ENCODE measurements around the gene B3GNT3.
A peak's percentile ranks its signal among the peaks of the same experiment; 100 is the strongest.
"Not testable (repeated sequence)": the region's sequence is repeated elsewhere in the genome, so short reads cannot be mapped to it uniquely, and the experiment has no call there.

The B3GNT3 gene

DNA sequence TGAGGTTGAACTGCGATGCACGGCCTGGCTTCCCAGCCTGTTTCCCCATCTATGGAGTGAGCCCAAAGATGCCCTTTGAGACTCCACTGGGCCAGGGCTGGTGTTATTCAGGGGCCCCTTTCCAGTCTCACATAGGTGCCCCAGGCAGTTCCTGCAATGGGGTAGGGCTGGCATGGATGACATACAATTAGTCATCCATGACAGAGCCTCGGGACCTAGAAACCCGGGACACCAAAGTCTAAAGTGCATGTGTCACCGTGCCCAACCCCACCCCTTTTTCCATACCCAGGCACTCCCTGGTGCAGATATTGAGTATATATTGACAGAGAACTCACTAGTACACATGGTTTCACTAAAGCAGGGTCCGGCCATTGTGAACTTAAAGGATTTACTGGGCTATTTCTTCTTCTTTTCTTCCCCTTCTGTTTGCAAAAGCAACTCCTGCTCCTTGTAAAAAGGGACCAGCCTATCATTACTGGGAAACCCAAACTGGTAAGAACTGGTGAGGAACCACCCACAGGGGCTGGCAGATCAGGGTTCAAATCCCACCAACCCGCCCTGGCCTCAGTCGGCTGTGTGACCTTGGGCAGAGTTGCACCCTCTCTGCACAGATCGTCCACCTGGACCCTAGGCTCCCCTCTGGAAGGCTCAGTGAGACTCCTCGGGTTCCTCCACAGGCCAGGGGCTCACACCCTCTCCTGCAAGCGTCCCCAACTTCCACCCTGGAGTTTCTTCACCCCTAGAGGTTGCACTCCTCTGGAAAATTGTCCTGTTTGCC lies 2.7 kb downstream of the B3GNT3 start:
- peak; percentile 79 to 84 for DNase-seq

- DNase-seq, result not testable (repeated sequence)
Observed at GRCh38 chr19:17798599-17798998, 3.7 kb downstream of the B3GNT3 start.

DNA sequence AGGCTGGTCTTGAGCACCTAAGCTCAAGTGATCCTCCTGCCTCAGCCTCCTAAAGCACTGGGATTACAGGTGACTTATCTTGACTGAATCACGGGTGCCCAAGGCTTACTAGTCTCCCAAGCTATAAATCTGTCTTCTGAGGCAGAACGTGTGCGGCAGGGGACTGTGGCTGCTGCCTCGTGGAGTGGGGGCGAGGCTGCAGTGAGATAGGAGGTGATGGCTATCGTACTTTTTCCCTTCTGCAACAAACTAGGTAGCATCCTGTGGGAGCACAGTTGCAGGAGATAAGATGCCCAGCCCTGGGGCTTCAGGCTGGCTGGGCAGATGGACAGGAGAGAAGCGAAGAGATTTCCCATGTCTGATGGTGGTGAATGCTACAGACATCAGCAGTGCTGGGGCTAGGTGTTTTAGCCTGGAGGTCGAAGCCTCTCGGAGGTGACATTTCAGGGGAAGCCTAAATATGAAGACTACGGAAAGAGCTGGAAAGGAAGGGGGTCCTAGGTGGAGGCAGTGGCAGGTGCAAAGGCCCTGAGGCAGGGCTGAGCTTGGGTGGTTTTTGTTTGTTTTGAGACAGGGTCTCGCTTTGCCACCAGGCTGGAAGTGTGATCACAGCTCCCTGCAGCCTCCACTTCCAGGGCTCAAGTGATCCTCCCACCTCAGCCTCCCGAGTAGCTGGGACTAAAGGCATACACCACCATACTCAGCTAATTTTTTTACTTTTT lies 7.4 kb downstream of the B3GNT3 start:
- DNase-seq, result no peak

- DNase-seq, result no peak
Observed at GRCh38 chr19:17803264-17803896, 8.4 kb downstream of the B3GNT3 start.

GRCh38 chr19:17805427-17805826 lies 10.5 kb downstream of the B3GNT3 start:
- no peak for DNase-seq

DNA sequence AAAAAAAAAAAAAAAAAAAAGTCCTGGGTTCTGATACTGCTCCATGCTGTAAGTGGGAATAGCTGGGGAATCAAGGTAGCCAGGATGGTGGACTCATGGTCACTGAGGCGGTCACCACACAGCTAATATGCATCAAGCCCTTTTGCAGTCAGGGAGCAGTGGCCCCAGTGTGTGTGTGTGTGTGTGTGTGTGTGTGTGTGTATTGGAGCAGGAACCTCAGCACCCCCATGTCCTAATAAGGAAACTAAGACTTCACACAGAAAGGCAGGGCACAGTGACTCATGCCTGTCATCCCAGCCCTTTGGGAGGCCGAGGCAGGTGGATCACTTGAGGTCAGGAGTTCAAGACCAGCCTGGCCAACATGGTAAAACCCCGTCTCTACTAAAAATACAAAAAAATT lies 12.0 kb downstream of the B3GNT3 start:
- DNase-seq, result no peak

DNA sequence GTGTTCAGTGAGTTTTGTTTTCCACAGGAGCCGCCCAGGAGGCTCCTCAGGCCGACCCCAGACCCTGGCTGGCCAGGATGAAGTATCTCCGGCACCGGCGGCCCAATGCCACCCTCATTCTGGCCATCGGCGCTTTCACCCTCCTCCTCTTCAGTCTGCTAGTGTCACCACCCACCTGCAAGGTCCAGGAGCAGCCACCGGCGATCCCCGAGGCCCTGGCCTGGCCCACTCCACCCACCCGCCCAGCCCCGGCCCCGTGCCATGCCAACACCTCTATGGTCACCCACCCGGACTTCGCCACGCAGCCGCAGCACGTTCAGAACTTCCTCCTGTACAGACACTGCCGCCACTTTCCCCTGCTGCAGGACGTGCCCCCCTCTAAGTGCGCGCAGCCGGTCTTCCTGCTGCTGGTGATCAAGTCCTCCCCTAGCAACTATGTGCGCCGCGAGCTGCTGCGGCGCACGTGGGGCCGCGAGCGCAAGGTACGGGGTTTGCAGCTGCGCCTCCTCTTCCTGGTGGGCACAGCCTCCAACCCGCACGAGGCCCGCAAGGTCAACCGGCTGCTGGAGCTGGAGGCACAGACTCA lies 12.9 kb downstream of the B3GNT3 start:
- no peak for DNase-seq

GRCh38 chr19:17811103-17811502 lies 16.2 kb downstream of the B3GNT3 start:
- DNase-seq, result no peak

- DNase-seq, result no peak
Observed at GRCh38 chr19:17811681-17812080, 16.7 kb downstream of the B3GNT3 start.

GRCh38 chr19:17812099-17812498 lies 17.2 kb downstream of the B3GNT3 start:
- DNase-seq, result no peak

DNA sequence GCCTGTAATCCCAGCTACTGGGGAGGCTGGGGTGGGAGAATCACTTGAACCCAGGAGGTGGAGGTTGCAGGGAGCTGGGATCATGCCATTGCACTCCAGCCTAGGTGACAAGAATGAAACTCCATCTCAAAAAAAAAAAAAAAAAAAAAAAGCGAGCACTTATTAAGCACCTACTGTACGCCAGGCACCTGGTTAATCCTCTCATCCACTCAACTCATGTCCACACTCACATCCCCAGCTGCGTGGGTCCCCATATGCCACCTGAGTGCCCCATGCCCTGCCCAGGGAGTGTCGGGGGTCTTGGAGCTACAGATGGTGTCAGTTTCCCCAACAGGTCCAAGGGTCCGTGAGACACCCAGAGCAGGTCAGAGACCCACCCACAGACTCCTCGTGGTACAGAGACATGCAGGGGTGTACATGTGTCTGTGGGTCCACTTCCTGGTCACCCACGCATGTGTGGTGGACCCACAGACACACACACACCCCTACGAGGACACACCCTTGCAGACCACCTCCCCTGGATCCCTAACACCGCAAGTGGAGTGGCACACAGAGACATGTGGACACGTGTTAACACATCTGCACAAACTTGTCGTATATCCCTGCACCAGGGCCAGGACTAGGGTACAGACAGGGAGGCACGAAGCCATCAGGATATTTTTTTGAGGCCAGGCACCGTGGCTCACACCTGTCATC lies 22.9 kb downstream of the B3GNT3 start:
- no peak for DNase-seq

- DNase-seq, result no peak
Observed at GRCh38 chr19:17821190-17821589, 26.3 kb downstream of the B3GNT3 start, which contains the start of gene INSL3. Gene INSL3 (minus strand): TSS chr19:17821519. CDS start chr19:17821506, 13 bp downstream.

DNA sequence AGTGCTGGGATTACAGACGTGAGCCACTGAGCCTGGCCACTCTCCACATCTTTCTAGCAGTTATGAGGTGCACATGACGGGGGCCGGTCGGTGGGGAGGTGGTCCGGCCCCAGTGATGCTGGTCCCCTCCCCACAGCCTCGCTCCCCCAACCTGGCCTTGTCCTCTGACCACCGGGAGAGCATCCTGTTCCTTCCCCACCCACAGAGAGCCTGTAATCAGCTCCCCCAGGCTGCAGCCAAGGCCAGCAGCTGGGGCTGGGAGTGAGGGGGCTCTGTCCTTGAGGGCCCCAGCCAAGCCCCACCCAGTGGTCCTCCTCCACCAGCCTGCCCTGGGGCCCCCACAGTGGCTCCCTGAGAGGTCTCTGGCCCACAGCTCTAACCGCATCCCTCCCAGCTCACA lies 29.4 kb downstream of the B3GNT3 start:
- no peak for DNase-seq

DNA sequence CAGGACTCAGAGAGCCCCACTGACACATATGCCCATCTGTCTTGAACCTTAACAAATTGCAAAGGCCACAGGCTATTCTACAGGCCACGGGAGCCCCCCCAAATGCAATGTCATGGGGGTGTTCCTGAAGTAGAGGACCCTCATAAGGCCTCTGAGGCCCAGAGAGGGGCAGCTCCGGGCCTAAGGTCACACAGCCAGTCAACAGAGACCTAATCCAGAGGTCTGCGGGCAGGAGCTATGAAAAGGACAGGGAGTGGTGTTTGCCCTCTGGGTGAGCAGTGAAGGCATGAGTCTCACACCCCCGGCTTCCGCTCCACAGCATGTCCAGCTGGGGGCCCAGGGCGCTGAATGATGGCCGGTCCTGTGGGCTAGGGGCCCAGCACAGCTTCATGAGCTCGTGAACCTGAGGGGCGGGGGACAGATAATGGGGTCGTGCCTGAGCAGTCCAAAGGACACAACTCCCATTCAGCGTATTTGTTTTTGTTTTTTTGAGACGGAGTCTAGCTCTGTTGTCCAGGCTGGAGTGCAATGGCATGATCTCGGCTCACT lies 31.6 kb downstream of the B3GNT3 start:
- DNase-seq, result no peak

GRCh38 chr19:17829855-17830566 lies 35.1 kb downstream of the B3GNT3 start:
- no peak for DNase-seq

DNA sequence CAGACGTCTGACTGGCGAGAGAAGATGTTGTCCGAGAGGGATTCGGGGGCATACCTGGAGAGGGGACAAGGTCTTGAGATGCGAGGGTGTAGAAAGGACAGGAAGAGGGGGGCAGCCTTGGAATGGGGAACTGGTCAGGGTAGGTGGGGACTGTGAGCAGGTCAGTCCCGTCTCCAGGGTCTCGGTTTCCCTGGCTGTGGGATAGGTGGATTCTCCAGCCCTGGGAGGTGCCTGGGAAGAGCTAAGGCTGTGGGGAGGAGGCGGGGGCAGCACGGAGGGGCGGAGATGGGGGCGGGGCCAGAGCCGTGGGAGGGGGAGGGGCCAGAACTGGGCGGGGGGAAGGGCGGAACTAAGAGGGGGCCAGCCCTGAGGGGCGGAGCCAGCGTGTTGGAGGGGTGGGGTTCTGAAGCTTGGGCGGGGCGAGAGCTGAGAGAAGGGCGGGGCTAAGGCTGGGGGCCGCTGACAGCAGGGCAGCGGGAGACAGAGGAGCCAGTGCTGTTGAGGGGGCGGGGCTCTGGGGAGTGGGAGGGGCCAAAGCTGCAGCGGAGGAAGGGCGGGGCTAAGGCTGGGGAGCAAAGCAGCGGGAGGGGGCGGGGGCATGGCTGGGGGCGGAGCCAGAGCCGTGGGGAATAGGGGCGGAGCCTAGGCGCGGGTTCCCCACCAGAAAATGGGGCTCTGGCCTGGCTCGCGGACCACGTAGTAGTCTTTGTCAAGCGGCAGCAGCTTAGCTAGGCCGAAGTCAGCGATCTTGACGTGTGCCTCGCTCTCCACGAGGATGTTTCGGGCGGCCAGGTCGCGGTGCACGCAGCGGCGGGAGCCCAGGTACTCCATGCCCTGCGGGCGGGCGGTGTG lies 35.9 kb downstream of the B3GNT3 start:
- DNase-seq, result no peak

DNA sequence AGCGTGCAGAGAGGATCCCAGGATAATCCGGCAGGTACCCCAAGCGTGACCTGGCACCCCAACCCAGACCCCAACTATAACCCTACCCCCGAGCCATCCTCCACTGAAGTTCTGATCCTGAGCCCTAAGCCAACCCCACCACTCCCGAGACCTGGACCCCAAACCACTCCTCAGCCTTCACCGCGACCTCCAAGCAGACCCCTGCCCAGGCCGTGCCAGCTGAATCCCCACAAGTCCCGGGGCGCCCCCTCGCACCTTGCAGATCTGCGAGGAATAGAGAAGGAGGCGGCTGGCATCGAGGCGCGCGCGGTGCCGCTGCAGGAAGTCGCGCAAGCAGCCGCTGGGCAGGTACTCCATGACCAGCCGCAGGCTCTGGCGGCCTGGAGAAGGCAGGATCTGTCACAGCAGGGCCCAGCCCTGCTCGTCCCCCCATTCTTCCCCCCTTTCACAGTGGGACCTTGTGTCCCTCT lies 36.5 kb downstream of the B3GNT3 start:
- DNase-seq, result no peak

GRCh38 chr19:17832443-17833208 lies 37.7 kb downstream of the B3GNT3 start:
- no peak for DNase-seq

GRCh38 chr19:17834350-17835181 lies 39.6 kb downstream of the B3GNT3 start:
- no peak for DNase-seq
